Measurements from ENCODE around the gene ADK.
"Not testable (repeated sequence)": the region's sequence is repeated elsewhere in the genome, so short reads cannot be mapped to it uniquely, and the experiment has no call there.

Gene ADK

GRCh38 chr10:74450602-74451001 is 299.6 kb downstream of the ADK start:
- H3K9me3 ChIP-seq (ENCODE audit: control insufficient read depth, insufficient read depth, low read length) = no peaks in the 10 kb centered on the region
- H3K27me3 ChIP-seq (ENCODE audit: control insufficient read depth, insufficient read depth, low read length) = no peaks in the 10 kb centered on the region
- no peak overlapping the region for H3K9ac ChIP-seq (ENCODE audit: low read depth, low read length)
- H3K4me3 ChIP-seq (ENCODE audit: low read depth, low read length) = no peak overlapping the region
- H3K4me1 ChIP-seq (ENCODE audit: control insufficient read depth, insufficient read depth, low read length) = no peaks in the 10 kb centered on the region
- H3K36me3 ChIP-seq (ENCODE audit: control insufficient read depth, insufficient read depth, low read length) = no peaks in the 10 kb centered on the region

DNA sequence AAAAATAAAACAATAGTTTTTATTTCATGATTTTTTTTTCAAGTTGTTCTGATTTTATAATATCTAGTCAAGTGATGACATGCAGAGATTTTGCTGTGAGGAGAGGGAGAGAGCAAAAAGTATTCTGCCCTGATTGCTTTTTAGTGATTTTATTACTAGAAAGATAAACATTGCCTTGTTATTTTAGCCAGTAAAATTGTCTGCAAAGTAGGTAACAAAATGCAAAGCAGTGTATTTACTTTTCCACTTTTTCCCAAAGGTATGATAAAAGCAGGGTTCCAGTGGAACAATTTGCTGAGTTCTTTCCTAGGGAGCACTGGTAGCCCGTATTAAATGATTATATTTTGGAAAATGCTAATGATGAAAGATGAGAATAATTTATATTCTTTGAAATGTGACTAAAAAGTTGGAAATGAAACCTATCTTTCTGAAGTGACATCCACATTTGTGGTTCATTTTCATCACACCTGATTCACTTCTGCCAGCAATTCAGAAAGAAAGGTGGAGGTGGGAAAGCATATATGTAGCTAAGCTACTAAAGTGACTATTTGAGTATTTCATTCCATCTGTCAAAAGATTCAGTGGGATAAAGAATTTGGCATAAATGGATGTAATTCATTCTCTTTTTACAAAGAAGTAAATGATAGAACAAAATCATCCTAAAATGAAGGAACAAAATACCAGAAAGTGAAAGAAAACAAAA is 300.3 kb downstream of the ADK start:
- Histone ChIP-seq H3K4me3 (ENCODE audit: low read depth, low read length) (no peak overlapping the region), H3K4me1 (ENCODE audit: control insufficient read depth, insufficient read depth, low read length) (no peaks in the 10 kb centered on the region), H3K36me3 (ENCODE audit: control insufficient read depth, insufficient read depth, low read length) (no peaks in the 10 kb centered on the region), H3K9ac (ENCODE audit: low read depth, low read length) (no peak overlapping the region), H3K27me3 (ENCODE audit: control insufficient read depth, insufficient read depth, low read length) (no peaks in the 10 kb centered on the region), H3K9me3 (ENCODE audit: control insufficient read depth, insufficient read depth, low read length) (no peaks in the 10 kb centered on the region)

- Histone ChIP-seq H3K4me1 (ENCODE audit: control insufficient read depth, insufficient read depth, low read length) (no peaks in the 10 kb centered on the region), H3K4me3 (ENCODE audit: low read depth, low read length) (no peak overlapping the region), H3K36me3 (ENCODE audit: control insufficient read depth, insufficient read depth, low read length) (no peaks in the 10 kb centered on the region), H3K27me3 (ENCODE audit: control insufficient read depth, insufficient read depth, low read length) (no peaks in the 10 kb centered on the region), H3K9ac (ENCODE audit: low read depth, low read length) (no peak overlapping the region), H3K9me3 (ENCODE audit: control insufficient read depth, insufficient read depth, low read length) (no peaks in the 10 kb centered on the region)
Measured at GRCh38 chr10:74453169-74453568, 302.1 kb downstream of the ADK start.

DNA sequence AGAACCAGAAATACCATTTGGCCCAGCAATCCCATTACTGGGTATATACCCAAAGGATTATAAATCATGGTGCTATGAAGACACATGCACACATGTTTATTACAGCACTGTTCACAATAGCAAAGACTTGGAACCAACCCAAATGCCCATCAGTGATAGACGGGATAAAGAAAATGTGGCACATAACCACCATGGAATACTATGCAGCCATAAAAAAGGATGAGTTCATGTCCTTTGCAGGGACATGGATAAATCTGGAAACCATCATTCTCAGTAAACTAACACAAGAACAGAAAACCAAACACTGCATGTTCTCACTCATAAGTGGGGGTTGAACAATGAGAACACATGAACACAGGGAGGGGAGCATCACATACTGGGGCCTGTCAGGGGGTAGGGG is 306.5 kb downstream of the ADK start:
- not testable (repeated sequence) for H3K27me3 ChIP-seq (ENCODE audit: control insufficient read depth, insufficient read depth, low read length); H3K4me3 ChIP-seq (ENCODE audit: low read depth, low read length); H3K9me3 ChIP-seq (ENCODE audit: control insufficient read depth, insufficient read depth, low read length); H3K36me3 ChIP-seq (ENCODE audit: control insufficient read depth, insufficient read depth, low read length); H3K4me1 ChIP-seq (ENCODE audit: control insufficient read depth, insufficient read depth, low read length); H3K9ac ChIP-seq (ENCODE audit: low read depth, low read length)

DNA sequence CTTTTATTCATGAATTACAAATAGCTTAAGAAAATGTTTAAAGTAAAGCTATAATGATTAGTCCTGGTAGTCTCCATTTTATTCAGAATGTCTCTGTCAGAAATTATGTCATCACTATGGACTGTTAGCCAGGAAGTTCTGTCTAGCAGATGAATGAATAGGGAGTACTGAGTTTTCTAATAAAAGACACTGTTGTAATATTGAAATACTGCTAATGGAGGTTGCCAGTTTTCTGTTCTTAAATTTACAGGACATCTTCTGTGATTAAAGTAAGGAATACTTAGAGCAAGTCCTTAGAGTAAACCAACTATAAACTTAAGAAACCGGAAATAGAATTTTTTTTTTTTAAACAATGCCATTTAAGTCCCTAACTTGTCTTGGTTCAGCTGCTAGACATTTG is 309.8 kb downstream of the ADK start:
- H3K9ac ChIP-seq (ENCODE audit: low read depth, low read length) = no peak overlapping the region
- H3K36me3 ChIP-seq (ENCODE audit: control insufficient read depth, insufficient read depth, low read length) = no peaks in the 10 kb centered on the region
- no peaks in the 10 kb centered on the region for H3K27me3 ChIP-seq (ENCODE audit: control insufficient read depth, insufficient read depth, low read length)
- no peaks in the 10 kb centered on the region for H3K9me3 ChIP-seq (ENCODE audit: control insufficient read depth, insufficient read depth, low read length)
- H3K4me1 ChIP-seq (ENCODE audit: control insufficient read depth, insufficient read depth, low read length) = no peaks in the 10 kb centered on the region
- no peak overlapping the region for H3K4me3 ChIP-seq (ENCODE audit: low read depth, low read length)

DNA sequence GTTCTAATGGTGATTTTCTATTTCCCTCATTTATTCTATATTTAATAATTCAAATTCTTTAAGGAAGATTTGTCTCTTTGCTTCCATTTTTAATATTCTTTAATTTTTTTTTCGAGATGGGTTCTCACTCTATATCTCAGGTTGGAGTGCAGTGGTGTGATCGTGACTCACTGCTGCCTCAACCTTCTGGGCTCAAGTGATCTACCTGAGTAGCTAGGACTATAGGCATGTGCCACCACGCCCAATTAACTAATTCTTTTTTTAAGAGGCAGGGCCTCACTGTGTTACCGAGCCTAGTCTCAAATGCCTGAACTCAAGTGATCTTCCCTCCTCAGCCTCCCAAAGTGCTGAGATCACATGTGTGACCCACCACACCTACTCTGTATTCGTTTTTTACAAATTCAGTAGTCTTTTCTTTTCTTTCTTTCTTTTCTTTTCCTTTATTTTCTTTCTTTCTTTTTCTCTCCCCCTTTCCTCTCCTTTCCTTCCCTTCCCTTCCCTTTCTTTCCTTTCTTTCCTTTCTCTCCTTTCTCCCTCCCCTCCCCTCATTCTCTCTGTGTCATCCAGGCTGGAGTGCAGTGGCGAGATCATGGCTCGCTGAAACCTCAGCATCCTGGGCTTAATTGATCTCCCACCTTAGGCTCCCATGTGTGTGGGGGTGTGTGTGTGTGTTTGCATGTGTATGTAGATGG is 323.1 kb downstream of the ADK start:
- no peak overlapping the region for H3K9ac ChIP-seq (ENCODE audit: low read depth, low read length)

DNA sequence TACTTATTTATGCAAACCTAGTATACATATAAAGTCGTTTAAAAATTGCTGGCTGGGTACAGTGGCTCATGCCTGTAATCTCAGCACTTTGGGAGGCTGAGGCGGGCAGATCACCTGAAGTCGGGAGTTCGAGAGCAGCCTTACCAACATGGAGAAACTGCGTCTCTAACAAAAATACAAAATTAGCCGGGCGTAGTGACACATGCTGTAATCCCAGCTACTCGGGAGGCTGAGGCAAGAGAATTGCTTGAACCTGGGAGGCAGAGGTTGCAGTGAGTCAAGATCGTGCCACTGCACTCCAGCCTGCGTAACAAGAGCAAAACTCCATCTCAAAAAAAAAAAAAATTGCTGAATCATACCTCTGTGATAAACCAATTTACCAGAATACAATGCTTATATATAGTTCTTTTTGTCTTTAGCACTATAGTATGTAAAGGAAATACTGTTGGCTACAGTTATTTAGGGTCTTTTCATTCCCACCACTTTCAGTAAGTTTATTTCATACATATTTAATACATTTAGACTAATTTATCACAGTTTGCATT is 325.2 kb downstream of the ADK start:
- not testable (repeated sequence) for H3K9me3 ChIP-seq (ENCODE audit: control insufficient read depth, insufficient read depth, low read length); H3K36me3 ChIP-seq (ENCODE audit: control insufficient read depth, insufficient read depth, low read length); H3K9ac ChIP-seq (ENCODE audit: low read depth, low read length); H3K4me1 ChIP-seq (ENCODE audit: control insufficient read depth, insufficient read depth, low read length); H3K4me3 ChIP-seq (ENCODE audit: low read depth, low read length); H3K27me3 ChIP-seq (ENCODE audit: control insufficient read depth, insufficient read depth, low read length)

More for the DNA sequence above, 323.1 kb downstream of the ADK start:
- no peaks in the 10 kb centered on the region for H3K4me1 ChIP-seq (ENCODE audit: control insufficient read depth, insufficient read depth, low read length)
- no peaks in the 10 kb centered on the region for H3K27me3 ChIP-seq (ENCODE audit: control insufficient read depth, insufficient read depth, low read length)
- H3K4me3 ChIP-seq (ENCODE audit: low read depth, low read length) = no peak overlapping the region
- H3K36me3 ChIP-seq (ENCODE audit: control insufficient read depth, insufficient read depth, low read length) = no peaks in the 10 kb centered on the region
- no peaks in the 10 kb centered on the region for H3K9me3 ChIP-seq (ENCODE audit: control insufficient read depth, insufficient read depth, low read length)

DNA sequence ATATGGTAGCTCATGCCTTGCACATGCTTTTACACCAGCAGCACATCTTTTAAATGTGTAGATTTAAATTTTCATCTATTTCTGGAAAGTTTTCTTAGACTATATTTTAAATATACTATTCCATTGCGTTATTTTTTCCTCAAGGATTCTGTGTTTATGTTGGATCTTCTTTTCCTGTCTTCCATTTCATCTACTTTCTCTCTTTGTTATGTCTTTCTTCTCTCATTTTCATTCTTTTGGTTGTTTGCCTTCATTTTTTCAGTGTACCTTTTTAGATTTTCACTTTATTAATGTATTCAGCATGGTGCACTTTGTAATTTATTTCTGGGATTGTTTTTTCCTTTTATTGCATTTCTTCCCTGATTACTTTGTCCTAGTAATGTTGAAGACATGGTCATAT is 329.8 kb downstream of the ADK start:
- H3K36me3 ChIP-seq (ENCODE audit: control insufficient read depth, insufficient read depth, low read length) = no peaks in the 10 kb centered on the region
- no peaks in the 10 kb centered on the region for H3K9me3 ChIP-seq (ENCODE audit: control insufficient read depth, insufficient read depth, low read length)

GRCh38 chr10:74483356-74483755 is 332.3 kb downstream of the ADK start:
- no peaks in the 10 kb centered on the region for H3K9me3 ChIP-seq (ENCODE audit: control insufficient read depth, insufficient read depth, low read length)

More for the DNA sequence above, 329.8 kb downstream of the ADK start:
- Histone ChIP-seq H3K4me3 (ENCODE audit: low read depth, low read length) (no peak overlapping the region), H3K27me3 (ENCODE audit: control insufficient read depth, insufficient read depth, low read length) (no peaks in the 10 kb centered on the region), H3K9ac (ENCODE audit: low read depth, low read length) (no peak overlapping the region), H3K4me1 (ENCODE audit: control insufficient read depth, insufficient read depth, low read length) (no peaks in the 10 kb centered on the region)

DNA sequence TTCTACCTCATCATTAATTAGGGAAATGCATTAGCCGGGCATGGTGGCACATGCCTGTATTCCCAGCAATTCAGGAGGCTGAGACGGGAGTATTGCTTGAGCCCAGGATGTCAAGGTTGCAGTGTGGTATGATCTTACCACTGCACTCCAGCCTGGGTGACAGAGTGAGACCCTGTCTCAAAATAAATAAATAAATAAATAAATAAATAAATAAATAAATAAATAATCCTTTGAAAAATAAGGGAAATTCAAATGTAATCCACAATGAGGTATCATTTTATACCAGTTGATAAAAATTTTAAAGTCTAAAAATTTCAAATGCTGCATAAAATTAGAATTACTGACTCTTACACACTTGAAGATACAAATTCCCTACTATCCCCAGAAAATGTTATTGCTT is 334.3 kb downstream of the ADK start:
- H3K4me1 ChIP-seq (ENCODE audit: control insufficient read depth, insufficient read depth, low read length) = no peaks in the 10 kb centered on the region
- H3K36me3 ChIP-seq (ENCODE audit: control insufficient read depth, insufficient read depth, low read length) = no peaks in the 10 kb centered on the region
- H3K9me3 ChIP-seq (ENCODE audit: control insufficient read depth, insufficient read depth, low read length) = no peaks in the 10 kb centered on the region
- no peak overlapping the region for H3K9ac ChIP-seq (ENCODE audit: low read depth, low read length)
- H3K4me3 ChIP-seq (ENCODE audit: low read depth, low read length) = no peak overlapping the region
- H3K27me3 ChIP-seq (ENCODE audit: control insufficient read depth, insufficient read depth, low read length) = no peaks in the 10 kb centered on the region

More at GRCh38 chr10:74483356-74483755, 332.3 kb downstream of the ADK start:
- H3K4me1 ChIP-seq (ENCODE audit: control insufficient read depth, insufficient read depth, low read length) = no peaks in the 10 kb centered on the region
- no peaks in the 10 kb centered on the region for H3K27me3 ChIP-seq (ENCODE audit: control insufficient read depth, insufficient read depth, low read length)
- no peak overlapping the region for H3K4me3 ChIP-seq (ENCODE audit: low read depth, low read length)
- no peaks in the 10 kb centered on the region for H3K36me3 ChIP-seq (ENCODE audit: control insufficient read depth, insufficient read depth, low read length)
- no peak overlapping the region for H3K9ac ChIP-seq (ENCODE audit: low read depth, low read length)

DNA sequence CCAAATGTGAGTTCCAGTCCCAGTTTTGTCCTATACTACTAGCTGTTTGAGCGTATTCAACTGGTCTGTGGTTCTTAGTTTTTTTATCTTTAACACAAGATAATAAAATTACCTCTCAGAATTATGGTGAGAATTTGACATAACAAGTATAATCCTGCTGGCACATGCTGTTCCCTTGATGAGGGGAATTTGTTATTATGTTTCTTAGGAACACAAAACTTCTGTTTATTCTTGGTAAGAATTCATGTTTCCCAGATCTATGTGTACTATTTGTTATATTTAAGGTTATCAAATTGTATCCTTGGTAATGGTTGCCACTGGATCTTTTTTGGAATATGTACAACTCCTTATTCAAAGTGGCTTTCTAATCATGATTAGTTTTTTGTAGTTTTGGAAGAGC is 335.6 kb downstream of the ADK start:
- Histone ChIP-seq H3K9me3 (ENCODE audit: control insufficient read depth, insufficient read depth, low read length) (no peaks in the 10 kb centered on the region), H3K36me3 (ENCODE audit: control insufficient read depth, insufficient read depth, low read length) (no peaks in the 10 kb centered on the region), H3K4me1 (ENCODE audit: control insufficient read depth, insufficient read depth, low read length) (no peaks in the 10 kb centered on the region), H3K27me3 (ENCODE audit: control insufficient read depth, insufficient read depth, low read length) (no peaks in the 10 kb centered on the region), H3K9ac (ENCODE audit: low read depth, low read length) (no peak overlapping the region), H3K4me3 (ENCODE audit: low read depth, low read length) (no peak overlapping the region)

GRCh38 chr10:74488907-74489306 is 337.9 kb downstream of the ADK start:
- no peak overlapping the region for H3K4me3 ChIP-seq (ENCODE audit: low read depth, low read length)
- no peaks in the 10 kb centered on the region for H3K4me1 ChIP-seq (ENCODE audit: control insufficient read depth, insufficient read depth, low read length)
- no peaks in the 10 kb centered on the region for H3K27me3 ChIP-seq (ENCODE audit: control insufficient read depth, insufficient read depth, low read length)
- no peak overlapping the region for H3K9ac ChIP-seq (ENCODE audit: low read depth, low read length)
- H3K36me3 ChIP-seq (ENCODE audit: control insufficient read depth, insufficient read depth, low read length) = no peaks in the 10 kb centered on the region
- no peaks in the 10 kb centered on the region for H3K9me3 ChIP-seq (ENCODE audit: control insufficient read depth, insufficient read depth, low read length)

Data from iPS-15b (cell line).